Activated B cell treated with CpG ODN at 0.5 μM for 24 hours (primary cell): ENCODE data around the gene THSD7A. TPM values are rescaled to one million over a fixed set of nuclear protein-coding genes. Genes with fewer than 3 reads are reported as not detected.

Experiments used
- ATAC-seq: fragments of 200-7000 bp; cut with Tn5 transposase; one replicate; pipeline ENCODE4 v1.10.0; 2021; ENCODE audit warnings: low read depth, mild to moderate bottlenecking, moderate library complexity
- CTCF ChIA-PET: fragments of 350-600 bp; sonication (Branson Sonifier 250); formaldehyde crosslinking; loops from one replicate; lab custom pipeline; 2021; ENCODE audit warnings: antibody characterized with exemption; lab: Charles Lee
- POLR2A ChIA-PET: fragments of 350-600 bp; sonication (Branson Sonifier 250); formaldehyde crosslinking; loops from one replicate; lab custom pipeline; 2021; ENCODE audit warnings: antibody characterized with exemption; lab: Charles Lee
- DNase-seq: peaks from one replicate; pipeline ENCODE4 v3.0.0; 2022
- H3K27ac Mint-ChIP-seq: one replicate; pipeline ENCODE4 v1.8.0; 2020; ENCODE audit warnings: mixed read lengths
- H3K27me3 Mint-ChIP-seq: one replicate; pipeline ENCODE4 v1.8.0; 2021; ENCODE audit warnings: mixed read lengths
- H3K36me3 Mint-ChIP-seq: one replicate; pipeline ENCODE4 v1.8.0; 2021; ENCODE audit warnings: low read depth, mixed read lengths
- H3K4me1 Mint-ChIP-seq: one replicate; pipeline ENCODE4 v1.8.0; 2021; ENCODE audit warnings: mixed read lengths
- H3K4me3 Mint-ChIP-seq: one replicate; pipeline ENCODE4 v1.8.0; 2020; ENCODE audit warnings: mild to moderate bottlenecking, mixed read lengths
- H3K9me3 Mint-ChIP-seq: one replicate; pipeline ENCODE4 v1.8.0; 2020; ENCODE audit warnings: mixed read lengths
- intact Hi-C: fragments of 100-400 bp; cut with micrococcal nuclease; formaldehyde crosslinking; loops from one replicate; pipeline ENCODE4 v1.15.1; 2024
- total RNA-seq: library from RNA; stranded (reverse); gene quantifications from 2 replicates; pipeline ENCODE4 v1.2.3, GENCODE V29; 2022
- TF ChIP-seq, protein P1 (sequence below): fragments of 200-600 bp; IDR thresholded peaks from one replicate; pipeline ENCODE4 v1.8.0; 2022; ENCODE audit warnings: antibody characterized with exemption, mild to moderate bottlenecking

The THSD7A gene
- total RNA-seq, 1 donor from 2014 or later: not detected

DNA sequence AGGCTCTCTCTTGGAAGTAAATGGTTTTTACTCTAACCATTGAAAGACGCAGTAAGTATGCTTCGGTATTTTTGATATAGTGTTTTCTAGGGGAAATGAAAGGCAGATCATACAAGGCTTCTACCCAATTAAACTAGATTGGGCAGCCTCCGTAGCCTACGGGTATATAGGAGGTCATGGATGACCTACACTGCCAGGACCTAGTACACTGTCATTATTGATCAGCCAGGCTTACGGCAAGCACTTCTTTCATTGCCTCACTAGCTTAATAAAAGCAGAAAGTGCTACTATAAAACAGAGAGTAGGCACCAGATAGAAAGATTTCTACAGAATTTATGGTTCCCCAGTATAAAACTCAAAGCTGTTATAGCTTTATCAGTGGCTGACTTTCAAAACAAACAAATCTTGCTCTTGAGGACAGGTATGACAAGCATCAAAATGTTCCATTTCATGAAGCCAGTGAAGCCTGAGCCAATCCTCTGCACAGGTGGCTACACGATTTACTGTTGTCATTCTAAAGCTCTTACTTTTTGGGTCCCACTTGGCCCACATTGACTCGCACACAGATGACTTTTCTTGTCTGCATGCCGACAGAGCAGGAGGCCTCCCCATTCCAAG, 358.1 kb downstream of the THSD7A start:
- TF ChIP-seq, protein P1, sequence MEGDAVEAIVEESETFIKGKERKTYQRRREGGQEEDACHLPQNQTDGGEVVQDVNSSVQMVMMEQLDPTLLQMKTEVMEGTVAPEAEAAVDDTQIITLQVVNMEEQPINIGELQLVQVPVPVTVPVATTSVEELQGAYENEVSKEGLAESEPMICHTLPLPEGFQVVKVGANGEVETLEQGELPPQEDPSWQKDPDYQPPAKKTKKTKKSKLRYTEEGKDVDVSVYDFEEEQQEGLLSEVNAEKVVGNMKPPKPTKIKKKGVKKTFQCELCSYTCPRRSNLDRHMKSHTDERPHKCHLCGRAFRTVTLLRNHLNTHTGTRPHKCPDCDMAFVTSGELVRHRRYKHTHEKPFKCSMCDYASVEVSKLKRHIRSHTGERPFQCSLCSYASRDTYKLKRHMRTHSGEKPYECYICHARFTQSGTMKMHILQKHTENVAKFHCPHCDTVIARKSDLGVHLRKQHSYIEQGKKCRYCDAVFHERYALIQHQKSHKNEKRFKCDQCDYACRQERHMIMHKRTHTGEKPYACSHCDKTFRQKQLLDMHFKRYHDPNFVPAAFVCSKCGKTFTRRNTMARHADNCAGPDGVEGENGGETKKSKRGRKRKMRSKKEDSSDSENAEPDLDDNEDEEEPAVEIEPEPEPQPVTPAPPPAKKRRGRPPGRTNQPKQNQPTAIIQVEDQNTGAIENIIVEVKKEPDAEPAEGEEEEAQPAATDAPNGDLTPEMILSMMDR: no peak
- Mint-ChIP-seq H3K27ac (no peak overlapping the region), H3K4me1 (no peaks in the 10 kb centered on the region), H3K36me3 (no peaks in the 10 kb centered on the region), H3K4me3 (no peak overlapping the region), H3K9me3 (no peaks in the 10 kb centered on the region), H3K27me3 (no peaks in the 10 kb centered on the region)
- ATAC-seq (no peak), DNase-seq (no peak)
- intact Hi-C loops: no loop called here
- CTCF ChIA-PET: no interaction called here
- POLR2A ChIA-PET: interaction anchor here (0.6 kb wide), 1 partner anchor 66 kb away, joined by 4 read pairs; no protein-coding TSS in a partner anchor

DNA sequence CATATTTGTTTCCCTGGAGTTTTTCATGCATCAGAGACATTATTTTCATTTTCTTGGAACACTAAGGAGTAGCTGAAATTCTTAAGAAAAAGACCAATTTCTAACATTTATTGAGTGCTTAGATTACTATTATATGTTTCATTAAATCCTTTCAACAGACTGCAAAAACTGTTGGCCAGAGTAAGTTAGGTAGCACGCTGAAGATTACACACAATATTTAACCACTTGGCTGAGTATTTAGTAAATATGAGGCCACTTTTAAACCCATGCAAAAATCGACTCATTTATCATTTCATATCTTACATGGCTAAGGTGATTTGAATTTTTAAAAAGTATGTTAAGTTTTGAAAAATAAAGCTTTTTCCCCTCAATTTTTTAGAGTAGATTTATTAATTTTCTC, 358.8 kb downstream of the THSD7A start:
- TF ChIP-seq, protein P1: no peak
- no peaks in the 10 kb centered on the region for H3K27me3 Mint-ChIP-seq
- CTCF ChIA-PET: no interaction called here
- POLR2A ChIA-PET: no interaction called here
- H3K4me1 Mint-ChIP-seq: no peaks in the 10 kb centered on the region
- H3K4me3 Mint-ChIP-seq: no peak overlapping the region
- no peak for DNase-seq
- no peak for ATAC-seq
- intact Hi-C loops: no loop called here
- H3K36me3 Mint-ChIP-seq: no peaks in the 10 kb centered on the region
- no peaks in the 10 kb centered on the region for H3K9me3 Mint-ChIP-seq
- no peak overlapping the region for H3K27ac Mint-ChIP-seq

DNA sequence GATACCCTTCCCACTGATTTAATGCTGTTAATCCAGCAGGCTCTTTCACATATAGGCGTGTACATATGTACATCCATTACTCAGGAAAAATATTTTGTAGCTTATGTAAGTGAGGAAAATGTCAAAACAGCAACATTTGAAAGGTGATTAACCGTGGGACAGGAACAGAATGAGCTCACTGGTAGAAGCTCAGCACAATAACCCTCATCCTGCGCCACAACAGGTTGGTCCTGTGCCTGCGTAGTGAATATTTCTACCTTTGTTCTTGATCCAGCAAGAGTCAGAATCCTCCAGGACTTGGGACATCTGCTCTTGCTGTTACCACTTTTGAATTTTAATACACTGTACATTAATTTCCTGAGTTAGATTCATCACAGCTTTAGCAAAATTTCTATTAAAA, 359.4 kb downstream of the THSD7A start:
- no peaks in the 10 kb centered on the region for H3K27me3 Mint-ChIP-seq
- no peak for DNase-seq
- H3K9me3 Mint-ChIP-seq: no peaks in the 10 kb centered on the region
- no peak overlapping the region for H3K27ac Mint-ChIP-seq
- POLR2A ChIA-PET: no interaction called here
- CTCF ChIA-PET: no interaction called here
- no peaks in the 10 kb centered on the region for H3K36me3 Mint-ChIP-seq
- TF ChIP-seq, protein P1: no peak
- H3K4me3 Mint-ChIP-seq: no peak overlapping the region
- no peaks in the 10 kb centered on the region for H3K4me1 Mint-ChIP-seq
- no peak for ATAC-seq
- intact Hi-C loops: no loop called here

DNA sequence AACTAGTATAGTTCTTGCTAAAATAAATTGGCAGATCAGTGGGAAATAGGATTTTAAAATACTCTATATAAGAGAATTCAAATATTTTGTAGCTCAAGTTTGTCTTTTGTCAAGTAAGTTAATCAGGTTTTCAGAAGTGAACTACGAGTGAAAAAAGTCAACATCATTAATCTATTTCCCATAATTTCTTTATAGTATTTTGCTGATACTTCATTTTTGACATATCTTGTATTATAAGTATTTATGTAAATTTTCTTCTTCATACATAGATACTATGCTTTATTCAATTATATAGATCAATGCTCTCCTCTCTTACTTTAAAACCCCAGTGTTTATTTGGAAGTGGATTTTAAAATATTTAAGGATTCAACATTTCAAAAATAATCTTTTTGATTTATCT, 360.7 kb downstream of the THSD7A start:
- ChIA-PET POLR2A (no interaction called here), CTCF (no interaction called here)
- no peak for ATAC-seq
- Mint-ChIP-seq H3K4me3 (no peak overlapping the region), H3K27ac (no peak overlapping the region), H3K36me3 (no peaks in the 10 kb centered on the region), H3K27me3 (no peaks in the 10 kb centered on the region), H3K4me1 (no peaks in the 10 kb centered on the region), H3K9me3 (no peaks in the 10 kb centered on the region)
- intact Hi-C loops: no loop called here
- no peak for DNase-seq
- TF ChIP-seq, protein P1: no peak

DNA sequence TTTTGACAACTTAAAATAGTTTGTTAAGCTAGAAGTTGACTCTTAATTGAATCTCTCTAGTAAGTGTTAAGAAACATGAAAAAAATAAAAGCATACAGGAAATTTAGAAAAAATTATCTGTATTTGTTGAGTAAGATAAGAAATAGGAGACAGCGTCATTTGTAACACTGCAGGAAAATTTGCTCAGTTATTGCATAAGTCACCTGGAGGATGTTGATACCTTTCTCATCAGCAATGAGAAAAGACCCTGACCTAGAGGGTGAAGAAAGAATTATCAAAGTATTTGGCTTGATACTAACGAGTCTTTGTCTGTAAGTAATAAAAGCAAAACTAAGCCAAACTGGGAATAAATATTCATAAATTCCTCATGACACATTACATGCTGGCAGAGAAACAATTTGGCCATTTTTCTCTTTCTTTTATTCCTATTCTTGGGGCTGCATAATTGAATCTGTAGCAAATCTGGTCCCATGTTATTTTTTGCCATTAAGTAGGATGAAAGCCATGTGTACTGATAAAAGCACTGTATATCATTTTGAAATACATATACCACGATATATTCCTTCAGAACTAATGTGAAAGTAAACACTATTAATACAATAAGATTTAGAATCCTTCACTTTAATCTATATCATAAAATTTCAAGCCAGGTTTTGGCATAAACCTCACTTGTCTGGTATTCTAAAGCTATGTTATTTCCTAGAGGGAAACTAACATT, 362.8 kb downstream of the THSD7A start:
- ATAC-seq: no peak
- intact Hi-C loops: no loop called here
- Mint-ChIP-seq H3K27me3 (no peaks in the 10 kb centered on the region), H3K36me3 (no peaks in the 10 kb centered on the region), H3K4me1 (no peaks in the 10 kb centered on the region), H3K9me3 (no peaks in the 10 kb centered on the region), H3K4me3 (no peak overlapping the region), H3K27ac (no peak overlapping the region)
- TF ChIP-seq, protein P1: no peak
- POLR2A ChIA-PET: no interaction called here
- CTCF ChIA-PET: no interaction called here
- DNase-seq: no peak
